Amygdala (tissue), 56 donors: ENCODE measurements around the gene MAN2A1.
"Not testable (repeated sequence)": the region's sequence is repeated elsewhere in the genome, so short reads cannot be mapped to it uniquely, and the experiment has no call there.

Experiments
- DNase-seq, 56 donors: peaks; one replicate each; lab custom pipeline; 2025; lab: John Stamatoyannopoulos, UW

Gene MAN2A1

DNA sequence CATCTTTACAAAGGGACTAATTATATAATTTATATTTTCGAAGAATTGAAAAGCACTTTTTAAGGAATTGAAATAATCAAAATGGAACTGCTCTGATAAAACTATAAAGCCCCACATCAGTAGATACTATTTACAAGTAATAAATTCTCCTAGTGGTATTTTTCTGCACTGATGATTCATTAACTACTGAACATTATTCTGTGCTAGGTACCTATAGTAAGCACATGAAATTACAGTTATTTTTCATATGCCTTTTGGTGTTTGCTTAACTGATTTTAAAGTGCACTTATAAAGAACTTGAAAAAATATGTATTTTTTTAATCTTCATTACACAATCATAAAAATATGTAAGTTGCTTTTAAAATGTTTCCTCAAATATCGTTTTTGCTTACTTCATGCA, 123.0 kb downstream of the MAN2A1 start:
- no peak for DNase-seq

DNA sequence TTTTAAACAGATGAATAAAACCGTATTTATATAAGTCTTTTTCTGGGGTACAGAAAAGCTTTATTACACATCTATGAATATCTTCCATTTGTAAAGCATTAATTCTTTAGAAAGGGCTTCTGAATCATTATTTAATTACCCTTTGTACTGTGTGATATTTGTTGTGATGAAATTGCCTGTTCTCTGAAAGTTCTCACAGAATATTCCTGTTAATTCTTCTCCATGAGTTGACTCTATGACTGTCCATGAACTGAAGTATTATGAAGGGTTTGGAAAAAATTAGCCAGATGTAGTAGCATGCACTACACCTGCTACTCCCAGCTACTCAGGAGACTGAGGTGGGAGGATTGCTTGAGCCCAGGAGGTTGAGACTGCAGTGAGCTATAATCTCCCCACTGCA, 127.0 kb downstream of the MAN2A1 start:
- DNase-seq, result no peak

DNA sequence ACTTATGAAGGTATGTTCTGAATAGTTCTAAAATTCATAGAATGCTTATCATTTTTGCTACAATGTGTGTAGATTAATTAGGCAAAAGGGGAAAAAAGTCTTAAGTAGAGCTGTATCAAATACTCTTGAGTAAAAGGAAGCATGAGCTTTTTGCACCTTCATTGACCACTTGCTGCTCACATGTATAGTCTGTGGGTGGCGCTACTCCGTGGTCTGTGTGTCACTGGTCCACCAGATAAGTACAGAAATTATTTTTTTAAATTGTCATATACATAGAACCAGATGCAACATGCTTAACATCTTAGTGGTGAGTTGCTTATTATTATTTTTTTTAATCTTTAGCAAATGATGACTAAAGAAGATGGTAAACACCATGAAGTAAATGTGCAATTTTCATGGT, 130.2 kb downstream of the MAN2A1 start:
- no peak for DNase-seq

DNA sequence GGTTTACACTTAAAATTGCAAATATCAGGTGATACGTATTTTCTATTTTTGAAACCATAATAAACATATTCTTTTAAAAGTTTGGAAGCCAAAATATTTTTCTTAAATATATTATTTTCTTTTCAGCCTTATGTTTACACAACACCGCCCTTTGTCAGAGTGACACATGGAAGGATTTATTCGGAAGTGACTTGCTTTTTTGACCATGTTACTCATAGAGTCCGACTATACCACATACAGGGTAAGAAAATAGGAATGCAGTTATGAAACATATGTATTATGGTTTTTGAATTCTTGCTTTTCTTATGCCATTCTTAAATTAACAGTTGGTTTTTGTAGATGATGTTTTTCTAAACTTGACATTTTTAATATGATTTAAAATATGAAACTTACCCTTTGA, 133.9 kb downstream of the MAN2A1 start:
- no peak for DNase-seq

DNA sequence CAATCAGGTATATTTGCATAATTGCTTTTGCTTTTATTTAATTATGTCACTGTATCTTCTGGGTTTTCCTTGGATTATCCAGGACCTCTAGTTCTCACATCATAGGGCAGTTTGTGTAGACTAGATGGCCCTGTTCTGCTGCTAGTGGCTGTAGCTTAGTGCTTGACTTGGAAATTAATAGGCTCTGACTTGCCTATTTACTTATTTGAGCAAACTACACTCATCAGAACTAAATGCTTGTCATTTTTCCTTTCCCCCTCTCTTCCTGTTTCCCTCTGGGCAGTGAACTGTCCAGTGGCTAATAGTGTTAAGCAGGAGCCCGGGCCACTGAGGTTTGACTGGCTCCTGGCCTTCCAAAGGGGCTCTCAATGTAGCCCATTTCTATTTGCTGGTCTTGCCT, 135.7 kb downstream of the MAN2A1 start:
- no peak for DNase-seq

DNA sequence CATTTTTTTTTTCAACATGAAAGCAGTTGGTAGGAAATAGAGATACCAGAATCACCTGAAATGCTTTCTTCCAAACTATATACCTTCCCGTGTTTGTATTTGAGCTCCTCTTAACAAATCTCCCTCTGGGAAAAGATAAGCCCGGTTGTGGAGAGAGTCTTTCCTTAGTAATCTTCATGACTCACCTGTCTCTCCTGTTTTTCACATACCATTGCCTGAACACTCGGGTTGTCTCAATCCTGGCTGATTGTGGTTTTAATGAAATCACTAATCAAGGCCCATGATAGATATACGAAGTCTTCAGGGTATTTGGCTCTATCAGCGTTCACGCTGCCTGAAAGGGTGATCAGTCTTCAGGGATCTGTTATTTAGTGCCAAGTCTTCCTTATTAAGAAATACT, 136.7 kb downstream of the MAN2A1 start:
- DNase-seq, result no peak

DNA sequence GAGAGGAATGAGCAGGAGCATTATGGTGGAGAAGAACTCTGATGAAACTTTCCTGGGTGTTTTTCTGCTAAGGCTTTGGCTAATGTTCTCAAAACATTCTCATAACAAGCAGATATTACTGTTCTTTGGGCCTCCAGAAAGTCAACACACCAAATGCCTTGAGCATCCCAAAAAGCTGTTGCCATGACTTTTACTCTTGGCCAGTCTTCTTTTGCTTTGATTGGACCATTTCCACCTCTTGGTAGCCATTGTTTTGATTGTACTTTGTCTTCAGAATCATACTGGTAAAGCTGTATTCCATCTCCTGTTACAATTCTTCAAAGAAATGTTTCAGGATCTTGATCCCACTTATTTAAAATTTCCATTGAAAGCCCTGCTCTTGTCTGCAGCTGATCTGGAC, 139.6 kb downstream of the MAN2A1 start:
- DNase-seq, result no peak

DNA sequence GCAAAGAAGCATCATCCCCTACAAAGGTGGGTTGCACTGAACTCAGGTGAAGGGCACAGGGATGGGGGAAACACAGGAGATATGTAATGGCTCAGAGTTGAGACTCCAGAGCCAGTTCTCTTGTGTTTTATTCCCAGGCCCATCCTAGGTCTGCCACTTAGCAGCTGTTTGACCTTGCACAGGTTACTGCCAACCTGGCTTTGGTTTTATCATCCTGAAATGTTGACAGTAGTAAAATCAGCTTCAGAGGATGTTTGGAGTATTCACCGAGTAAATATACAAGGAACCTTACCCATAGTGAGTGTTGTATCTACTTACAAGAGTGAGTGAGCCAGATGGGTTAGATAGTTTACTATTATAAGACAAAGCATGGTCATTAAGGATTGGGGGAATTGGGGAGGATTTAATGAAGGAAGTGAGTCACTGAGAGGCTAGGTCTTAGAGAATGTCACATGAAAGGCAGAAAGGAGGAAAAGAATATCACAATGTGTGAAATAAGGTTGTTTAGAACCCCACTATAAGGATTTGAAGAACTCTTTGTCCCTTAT, 141.3 kb downstream of the MAN2A1 start:
- no peak for DNase-seq

DNA sequence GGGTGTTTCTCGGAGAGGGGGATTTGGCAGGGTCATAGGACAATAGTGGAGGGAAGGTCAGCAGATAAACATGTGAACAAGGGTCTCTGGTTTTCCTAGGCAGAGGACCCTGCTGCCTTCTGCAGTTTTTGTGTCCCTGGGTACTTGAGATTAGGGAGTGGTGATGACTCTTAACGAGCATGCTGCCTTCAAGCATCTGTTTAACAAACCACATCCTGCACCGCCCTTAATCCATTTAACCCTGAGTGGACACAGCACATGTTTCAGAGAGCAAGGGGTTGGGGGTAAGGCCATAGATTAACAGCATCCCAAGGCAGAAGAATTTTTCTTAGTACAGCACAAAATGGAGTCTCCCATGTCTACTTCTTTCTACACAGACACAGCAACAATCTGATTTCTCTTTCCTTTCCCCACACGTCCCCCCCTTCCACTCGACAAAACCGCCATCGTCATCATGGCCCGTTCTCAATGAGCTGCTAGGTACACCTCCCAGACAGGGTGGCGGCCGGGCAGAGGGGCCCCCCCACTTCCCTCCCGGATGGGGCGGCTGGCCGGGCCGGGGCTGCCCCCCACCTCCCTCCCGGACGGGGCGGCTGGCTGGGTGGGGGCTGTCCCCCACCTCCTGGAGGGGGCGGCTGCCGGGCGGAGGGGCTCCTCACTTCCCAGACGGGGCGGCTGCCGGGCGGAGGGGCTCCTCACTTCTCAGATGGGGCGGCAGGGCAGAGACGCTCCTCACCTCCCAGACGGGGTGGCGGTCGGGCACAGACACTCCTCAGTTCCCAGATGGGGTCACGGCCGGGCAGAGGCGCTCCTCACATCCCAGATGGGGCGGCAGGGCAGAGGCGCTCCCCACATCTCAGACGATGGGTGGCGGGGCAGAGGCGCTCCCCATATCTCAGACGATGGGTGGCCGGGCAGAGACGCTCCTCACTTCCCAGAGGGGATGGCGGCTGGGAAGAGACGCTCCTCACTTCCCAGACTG, 142.8 kb downstream of the MAN2A1 start:
- DNase-seq, result not testable (repeated sequence)

DNA sequence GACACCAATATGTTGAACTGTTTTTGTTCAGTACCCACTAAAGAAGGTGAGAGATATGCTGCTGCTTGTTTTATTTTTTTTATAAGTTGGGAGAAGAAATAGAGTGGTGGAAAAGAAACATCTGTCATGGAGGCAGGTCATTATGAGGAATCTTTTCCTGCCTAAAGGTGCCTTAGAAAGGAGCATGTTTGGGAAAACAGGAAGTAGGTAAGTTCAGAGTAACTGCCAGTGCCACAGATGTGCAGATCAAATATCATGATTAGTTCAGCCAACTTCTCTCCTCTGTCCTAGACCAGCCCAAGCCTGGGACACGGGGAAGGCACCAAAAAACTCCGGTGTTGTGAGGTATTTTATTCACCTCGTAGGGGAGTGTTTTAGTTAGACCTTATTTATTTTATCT, 144.2 kb downstream of the MAN2A1 start:
- no peak for DNase-seq

DNA sequence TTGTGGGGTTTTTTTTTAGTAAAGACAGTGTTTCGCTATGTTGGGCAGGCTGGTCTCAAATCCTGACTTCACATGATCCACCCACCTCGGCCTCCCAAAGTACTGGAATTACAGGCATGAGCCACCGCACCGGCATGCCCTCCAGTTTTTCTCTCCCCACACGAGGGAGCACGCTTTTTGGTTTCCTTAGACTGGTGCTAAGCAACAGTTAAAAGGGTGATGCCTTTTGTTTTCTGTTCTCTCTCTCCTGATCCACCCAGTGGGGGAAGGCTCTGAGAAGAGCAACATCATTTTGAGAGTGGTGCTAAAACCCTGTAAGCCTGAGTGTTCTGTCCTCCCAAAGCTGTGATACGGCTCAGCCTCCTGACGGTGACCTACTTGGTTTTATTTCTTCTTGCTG, 146.6 kb downstream of the MAN2A1 start:
- DNase-seq, result no peak

DNA sequence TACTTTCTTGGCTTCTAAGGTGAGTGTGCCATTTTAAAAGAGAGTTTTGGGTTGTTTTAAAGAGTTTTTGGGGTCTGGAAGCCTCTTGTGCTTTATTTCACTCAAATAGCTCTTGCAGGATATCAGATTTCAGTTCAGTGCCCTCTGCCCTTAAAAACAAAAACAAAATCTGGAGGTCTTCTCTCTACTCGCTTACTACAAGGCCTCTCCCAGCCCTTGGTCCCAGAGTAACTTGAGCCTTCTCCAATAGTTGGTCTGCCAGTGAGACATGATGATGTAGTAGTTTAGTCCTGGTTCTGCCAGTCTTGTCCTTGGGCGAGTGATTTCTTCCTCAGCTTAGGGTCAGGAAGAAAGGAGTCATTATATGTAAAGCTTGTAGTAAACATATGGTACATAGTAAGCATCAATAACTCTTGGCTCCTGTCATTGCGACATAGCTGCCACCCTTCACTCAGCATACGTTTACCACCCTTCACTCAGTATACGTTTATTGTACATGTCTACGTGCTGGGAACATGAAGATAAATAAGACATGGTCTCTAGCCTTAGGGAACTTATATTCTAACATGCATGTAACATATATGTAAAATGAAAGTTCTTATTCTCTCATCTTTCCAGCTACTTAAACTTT, 147.6 kb downstream of the MAN2A1 start:
- DNase-seq, result no peak

DNA sequence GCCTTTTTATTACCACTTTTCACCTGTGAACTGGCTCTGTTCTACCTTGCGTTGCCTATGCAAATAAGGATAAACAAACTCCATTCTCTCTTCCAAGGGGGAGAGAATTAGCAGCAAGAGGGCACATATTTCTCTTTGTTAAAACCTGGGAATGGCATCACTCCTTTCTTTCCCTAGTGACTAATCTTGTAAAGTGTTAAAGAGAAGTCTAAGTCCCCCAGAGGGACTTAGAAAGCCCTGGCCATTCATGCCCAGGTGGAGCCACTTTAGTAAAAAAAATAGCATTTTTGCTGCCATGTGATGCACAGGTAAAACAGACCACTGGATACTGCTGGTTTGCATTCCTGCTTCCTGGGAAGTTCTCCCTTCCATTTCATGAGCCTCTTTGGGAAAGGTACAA, 148.4 kb downstream of the MAN2A1 start:
- DNase-seq, result no peak

DNA sequence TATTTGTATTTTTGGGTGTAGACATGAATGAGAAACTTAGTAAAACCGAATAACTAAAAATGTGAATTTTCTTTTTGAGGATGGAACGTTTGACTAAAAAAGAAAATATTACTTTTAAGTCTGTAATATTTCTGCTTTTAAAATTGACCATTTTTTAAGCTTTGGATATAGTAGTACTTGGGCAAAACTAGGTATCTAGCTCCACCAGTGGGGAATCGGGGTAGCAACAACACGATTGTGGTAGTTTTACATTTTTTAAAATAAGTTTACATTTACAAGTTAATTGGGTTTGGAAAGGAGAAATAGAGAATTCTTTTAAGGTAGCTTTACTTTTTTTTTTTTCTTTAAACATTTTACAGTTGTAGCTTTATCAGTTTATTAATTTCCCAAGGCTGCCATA, 154.4 kb downstream of the MAN2A1 start:
- DNase-seq, result no peak

DNA sequence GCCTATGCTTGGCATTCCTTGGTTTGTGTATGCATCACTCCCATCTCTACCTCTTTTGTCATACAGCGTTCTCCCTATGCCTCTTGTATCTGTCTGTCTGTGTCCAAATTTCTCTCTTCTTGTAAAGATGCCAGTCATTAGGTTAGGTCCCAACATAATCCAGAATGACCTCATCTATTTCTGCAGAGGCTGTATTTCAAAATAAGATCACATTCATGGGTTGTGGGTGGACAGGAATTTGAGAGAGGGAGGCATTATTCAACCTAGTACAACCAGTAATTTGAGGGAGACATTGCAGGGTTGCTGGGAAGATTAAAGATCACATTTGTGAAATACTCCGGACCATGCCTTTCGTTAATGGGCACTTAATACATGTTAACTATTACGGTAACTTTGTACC, 155.0 kb downstream of the MAN2A1 start:
- no peak for DNase-seq

DNA sequence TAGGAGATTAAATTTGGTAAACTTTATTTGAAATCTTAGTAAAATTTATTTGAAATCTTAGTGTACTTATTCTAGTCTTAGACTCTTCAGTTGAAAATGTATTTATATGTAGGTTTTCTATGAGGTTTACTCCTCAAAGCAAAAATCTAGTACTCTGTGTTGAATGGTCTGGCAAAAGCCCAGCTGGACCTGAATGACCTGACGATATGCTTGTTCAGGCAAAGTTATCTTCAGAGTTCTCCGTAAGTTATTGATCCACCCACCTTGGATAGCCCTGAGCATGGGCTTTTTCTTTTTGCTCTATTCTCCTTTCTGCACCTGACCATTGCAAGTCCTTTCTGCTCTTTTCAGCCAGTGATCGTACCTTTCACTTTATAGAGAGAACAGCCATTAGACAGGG, 158.4 kb downstream of the MAN2A1 start:
- no peak for DNase-seq

DNA sequence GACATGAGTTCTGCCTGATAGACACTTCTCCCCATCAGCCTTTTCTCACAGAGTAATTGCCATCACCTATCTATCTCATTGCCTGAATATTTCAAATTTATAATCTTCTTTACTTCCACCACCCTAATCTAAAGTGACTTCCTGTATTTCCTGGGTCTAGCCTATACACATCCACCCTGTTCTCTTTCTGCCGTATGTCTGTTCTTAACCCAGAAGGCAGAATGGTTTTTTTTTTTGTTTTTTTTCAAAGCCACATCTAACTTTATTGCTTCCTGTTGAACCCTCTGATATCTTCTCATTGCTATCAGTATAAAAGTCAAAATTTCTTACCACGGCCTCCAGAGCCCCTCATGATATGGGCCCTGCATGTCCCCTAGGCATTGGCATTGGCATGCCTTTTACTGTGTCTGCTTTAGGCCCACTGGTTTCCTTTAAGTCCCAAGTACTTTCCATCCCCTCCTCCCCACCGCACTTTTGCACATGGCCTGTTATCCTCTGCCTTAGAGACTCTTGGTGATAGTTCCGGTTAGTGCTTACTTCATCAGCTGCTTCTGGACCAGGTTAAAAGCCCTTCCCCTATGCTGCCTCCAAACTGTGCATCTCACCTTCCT, 159.9 kb downstream of the MAN2A1 start:
- DNase-seq, result no peak

DNA sequence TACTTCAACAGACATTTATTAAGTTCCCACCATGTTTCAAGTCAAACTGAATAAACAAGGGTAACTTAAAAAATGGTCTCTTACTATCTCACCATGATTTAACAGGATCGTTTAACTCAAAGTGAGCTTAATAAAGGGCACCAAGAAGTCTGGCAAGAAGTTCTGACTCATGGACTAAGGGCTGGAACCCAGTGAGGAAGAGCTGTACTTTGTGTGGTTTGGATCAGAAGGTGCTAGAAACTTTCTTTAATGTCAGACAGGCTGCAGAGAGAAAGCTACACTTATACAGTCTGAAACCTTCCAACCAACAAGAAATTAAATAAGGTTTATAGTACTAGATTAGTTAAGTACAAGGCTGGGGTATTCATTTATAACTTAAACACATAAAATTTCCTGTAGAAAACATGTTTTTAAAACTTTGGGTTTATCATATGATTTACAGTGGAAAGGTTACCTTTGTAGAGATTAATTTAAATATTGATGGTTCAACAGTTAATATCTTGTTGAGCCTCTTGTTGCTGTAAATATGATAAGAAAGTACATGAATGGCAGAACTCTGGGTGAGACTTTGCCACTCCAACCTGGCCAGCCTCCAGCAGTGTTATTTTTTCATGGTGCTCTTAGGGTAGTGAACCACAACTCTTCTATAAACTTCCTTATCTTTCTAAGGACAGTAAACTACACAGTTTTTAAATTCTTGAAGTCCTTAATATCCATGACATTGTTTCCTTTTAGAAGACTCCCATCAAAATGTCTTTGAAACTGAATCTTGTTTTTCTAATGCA, 162.8 kb downstream of the MAN2A1 start:
- DNase-seq, result no peak

DNA sequence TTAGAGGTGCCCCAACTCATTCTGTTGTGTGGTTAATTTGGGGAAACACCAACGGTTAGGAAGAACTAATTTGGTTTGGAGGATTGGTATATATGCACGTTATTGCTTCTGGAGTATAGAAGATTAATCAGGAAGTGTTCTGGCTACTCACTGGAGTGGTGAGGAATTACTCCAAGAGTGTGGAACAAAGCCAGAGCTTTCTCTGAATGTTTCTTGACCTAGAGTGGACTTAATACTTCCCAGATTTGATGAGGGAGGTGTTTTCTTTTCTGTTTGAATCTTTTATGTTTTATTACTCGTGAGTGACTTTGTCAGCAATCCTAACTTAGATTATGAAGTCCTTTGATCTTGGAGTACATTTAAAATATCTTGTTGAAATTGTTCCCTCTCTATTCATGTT, 163.7 kb downstream of the MAN2A1 start:
- no peak for DNase-seq

DNA sequence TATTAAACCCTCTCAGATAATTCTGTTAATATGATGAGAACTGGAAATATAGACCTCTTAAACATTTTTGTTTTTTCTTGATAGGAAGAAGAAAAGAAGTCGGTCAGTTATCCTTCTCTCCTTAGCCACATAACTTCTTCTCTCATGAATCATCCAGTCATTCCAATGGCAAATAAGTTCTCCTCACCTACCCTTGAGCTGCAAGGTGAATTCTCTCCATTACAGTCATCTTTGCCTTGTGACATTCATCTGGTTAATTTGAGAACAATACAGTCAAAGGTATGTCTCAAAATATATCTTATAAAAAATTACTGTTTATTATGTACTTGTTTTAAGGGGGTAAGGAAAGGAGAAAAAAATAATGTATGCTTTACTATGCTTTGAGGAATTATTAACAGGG, 165.3 kb downstream of the MAN2A1 start:
- DNase-seq, result no peak
